H1 (cell line): Measurements from ENCODE around the gene PGAP3. TPM values are rescaled to one million over a fixed set of nuclear protein-coding genes. Genes with fewer than 3 reads are reported as not detected.
A peak's percentile ranks its signal among the peaks of the same experiment; 100 is the strongest.

Source experiments
- CTCF ChIA-PET: fragments of 300-600 bp; sonication (Branson Sonifier 250); formaldehyde crosslinking; loops from one replicate; lab custom pipeline; 2021; ENCODE audit not compliant: partially characterized antibody; lab: Charles Lee
- POLR2A ChIA-PET: fragments of 300-600 bp; sonication (Branson Sonifier 250); formaldehyde crosslinking; loops from one replicate; lab custom pipeline; 2021; ENCODE audit warnings: inconsistent platforms; ENCODE audit not compliant: partially characterized antibody; lab: Charles Lee
- DNase-seq, 2 experiments: peaks; one replicate each; pipeline versions ENCODE4 v3.0.0 to v3.0.0-alpha.2; 2010 to 2022; ENCODE audit warnings: low spot score in 2 of 2, low read depth in 1 of 2, mixed read lengths in 1 of 2
- FAIRE-seq: peaks from 2 replicates; lab custom pipeline; 2011; peaks lifted over from hg19 to GRCh38; lab: Jason Lieb, UNC
- H2AFZ ChIP-seq: 2 replicates; pipeline ENCODE4 v1.8.1; 2012; ENCODE audit warnings: low read length, inconsistent platforms
- H2AK5ac ChIP-seq: 2 replicates; pipeline ENCODE4 v1.6.1; 2013; ENCODE audit warnings: low read depth, low read length
- H2BK120ac ChIP-seq: replicated peaks from 2 replicates; pipeline ENCODE3; 2013; ENCODE audit warnings: low read depth, low read length, inconsistent platforms
- H2BK12ac ChIP-seq: 2 replicates; pipeline ENCODE4 v1.6.1; 2013; ENCODE audit warnings: low read depth, low read length
- H2BK15ac ChIP-seq: 2 replicates; pipeline ENCODE4 v1.6.1; 2013; ENCODE audit warnings: low read length
- H2BK20ac ChIP-seq: 2 replicates; pipeline ENCODE4 v1.6.1; 2013; ENCODE audit warnings: low read length
- H2BK5ac ChIP-seq: 2 replicates; pipeline ENCODE4 v1.6.1; 2013; ENCODE audit warnings: low read depth, low read length
- H3K14ac ChIP-seq: 2 replicates; pipeline ENCODE4 v1.6.1; 2013; ENCODE audit warnings: inconsistent platforms; ENCODE audit not compliant: insufficient read length
- H3K18ac ChIP-seq: 2 replicates; pipeline ENCODE4 v1.6.1; 2013; ENCODE audit warnings: low read length; ENCODE audit errors: extremely low read depth
- H3K23ac ChIP-seq: 2 replicates; pipeline ENCODE4 v1.6.1; 2013; ENCODE audit warnings: inconsistent platforms; ENCODE audit not compliant: insufficient read length
- H3K23me2 ChIP-seq: 2 replicates; pipeline ENCODE4 v1.6.1; 2013; ENCODE audit warnings: low read depth, low read length
- H3K27ac ChIP-seq: 2 replicates; pipeline ENCODE4 v1.6.1; 2011; ENCODE audit warnings: low read depth, low read length, inconsistent platforms
- H3K27me3 ChIP-seq, 4 experiments: replicated peaks in 1 of 4; 1 replicate in 1 of 4; 2 replicates in 3 of 4; pipeline versions ENCODE4 v1.6.1 to v1.8.1; 2011 to 2013; ENCODE audit warnings: low read length in 3 of 4, mild to moderate bottlenecking in 3 of 4, inconsistent platforms in 2 of 4, mixed read lengths in 2 of 4, moderate library complexity in 1 of 4; ENCODE audit not compliant: control insufficient read depth in 3 of 4, insufficient read depth in 3 of 4; ENCODE audit errors: extremely low read depth in 1 of 4
- H3K36me3 ChIP-seq, 4 experiments: 2 replicates each; pipeline versions ENCODE4 v1.6.1 to v1.8.1; 2011 to 2013; ENCODE audit warnings: mild to moderate bottlenecking in 4 of 4, low read length in 3 of 4, moderate library complexity in 2 of 4, control low read depth in 1 of 4, inconsistent platforms in 1 of 4; ENCODE audit not compliant: insufficient read depth in 4 of 4, control insufficient read depth in 2 of 4
- H3K4ac ChIP-seq: replicated peaks from 2 replicates; pipeline ENCODE3; 2013; ENCODE audit warnings: low read length, low read depth, mixed read lengths, inconsistent platforms; ENCODE audit not compliant: insufficient read length
- H3K4me1 ChIP-seq, 4 experiments: replicated peaks in 1 of 4; 1 replicate in 1 of 4; 2 replicates in 3 of 4; pipeline versions ENCODE4 v1.6.1 to v1.8.1; 2011 to 2013; ENCODE audit warnings: low read length in 3 of 4, inconsistent platforms in 2 of 4, mixed read lengths in 1 of 4; ENCODE audit not compliant: insufficient read depth in 4 of 4, control insufficient read depth in 3 of 4
- H3K4me2 ChIP-seq, 2 experiments: 2 replicates each; pipeline versions ENCODE4 v1.6.1 to v1.8.1; 2011 to 2013; ENCODE audit warnings: low read depth in 2 of 2, low read length in 2 of 2, control low read depth in 1 of 2, inconsistent platforms in 1 of 2, mild to moderate bottlenecking in 1 of 2; ENCODE audit not compliant: insufficient read depth in 1 of 2
- H3K4me3 ChIP-seq, 4 experiments: fragments of 200-600, 300-600 bp in 1 of 4; sonication (generic), shearing (Covaris generic), sonication (Bioruptor Twin) in 1 of 4; 2 replicates each; pipeline versions ENCODE4 v1.5.1 to v1.8.1; 2011 to 2016; ENCODE audit warnings: low read length in 4 of 4, low read depth in 3 of 4, control low read depth in 2 of 4, inconsistent platforms in 2 of 4, mild to moderate bottlenecking in 2 of 4, mixed read lengths in 1 of 4, moderate library complexity in 1 of 4; ENCODE audit not compliant: insufficient read depth in 2 of 4; ENCODE audit errors: extremely low read depth in 1 of 4
- H3K56ac ChIP-seq: replicated peaks from 2 replicates; pipeline ENCODE3; 2013; ENCODE audit warnings: low read depth, mild to moderate bottlenecking, mixed read lengths, low read length, inconsistent platforms; ENCODE audit not compliant: insufficient read length
- H3K79me1 ChIP-seq: 2 replicates; pipeline ENCODE4 v1.6.1; 2013; ENCODE audit warnings: low read depth, low read length, control low read depth
- H3K79me2 ChIP-seq, 2 experiments: 2 replicates each; pipeline versions ENCODE4 v1.6.1 to v1.8.1; 2012 to 2013; ENCODE audit warnings: low read length in 2 of 2, mild to moderate bottlenecking in 2 of 2, inconsistent platforms in 1 of 2; ENCODE audit not compliant: insufficient read depth in 2 of 2, control insufficient read depth in 1 of 2
- H3K9ac ChIP-seq, 4 experiments: replicated peaks in 1 of 4; 1 replicate in 1 of 4; 2 replicates in 3 of 4; pipeline versions ENCODE4 v1.6.1 to v1.8.1; 2011 to 2013; ENCODE audit warnings: low read depth in 3 of 4, low read length in 3 of 4, control low read depth in 2 of 4, mild to moderate bottlenecking in 2 of 4, moderate library complexity in 2 of 4, inconsistent platforms in 1 of 4; ENCODE audit errors: extremely low read depth in 1 of 4
- H3K9me3 ChIP-seq, 2 experiments: 2 replicates each; pipeline versions ENCODE4 v1.6.1 to v1.8.1; 2012 to 2013; ENCODE audit warnings: mild to moderate bottlenecking in 2 of 2, moderate library complexity in 2 of 2, control low read depth in 1 of 2, inconsistent platforms in 1 of 2, low read depth in 1 of 2, low read length in 1 of 2, mixed read lengths in 1 of 2; ENCODE audit not compliant: insufficient read depth in 2 of 2
- H4K20me1 ChIP-seq, 2 experiments: replicated peaks in 1 of 2; 2 replicates each; pipeline versions ENCODE3 to v1.8.1; 2011 to 2013; ENCODE audit warnings: inconsistent platforms in 2 of 2, low read length in 2 of 2, mild to moderate bottlenecking in 1 of 2; ENCODE audit not compliant: insufficient read depth in 2 of 2, control insufficient read depth in 1 of 2
- H4K5ac ChIP-seq: 2 replicates; pipeline ENCODE4 v1.6.1; 2013; ENCODE audit warnings: low read length, low read depth, mixed read lengths, inconsistent platforms; ENCODE audit not compliant: insufficient read length
- H4K8ac ChIP-seq: 2 replicates; pipeline ENCODE4 v1.8.0; 2013; ENCODE audit warnings: mild to moderate bottlenecking, moderate library complexity, low read length, inconsistent platforms; ENCODE audit not compliant: insufficient read depth; ENCODE audit errors: extremely low read depth
- H4K91ac ChIP-seq: replicated peaks from 2 replicates; pipeline ENCODE3; 2013; ENCODE audit warnings: low read length, mixed read lengths, inconsistent platforms; ENCODE audit not compliant: insufficient read length
- KDM4A ChIP-seq: IDR thresholded peaks from one replicate; pipeline ENCODE4 v1.7.1; 2012; ENCODE audit warnings: low read depth, mild to moderate bottlenecking, moderate library complexity, low read length, inconsistent platforms; ENCODE audit not compliant: severe bottlenecking
- POLR2A ChIP-seq, 2 experiments: IDR thresholded peaks; 1 replicate in 1 of 2; 2 replicates in 1 of 2; pipeline ENCODE4 v1.6.1; 2011; ENCODE audit warnings: low read depth in 2 of 2, low read length in 2 of 2, mild to moderate bottlenecking in 2 of 2; ENCODE audit errors: control extremely low read depth in 1 of 2
- SP4 ChIP-seq: IDR thresholded peaks from 2 replicates; pipeline ENCODE4 v1.6.1; 2012; ENCODE audit warnings: low read length, inconsistent platforms
- SRF ChIP-seq: IDR thresholded peaks from 2 replicates; pipeline ENCODE4 v1.6.1; 2011; ENCODE audit warnings: mild to moderate bottlenecking, low read depth, low read length, moderate library complexity
- SUZ12 ChIP-seq: fragments of 200-600 bp; sonication (generic); IDR thresholded peaks from 2 replicates; pipeline ENCODE4 v1.6.1; 2012; ENCODE audit warnings: mild to moderate bottlenecking, inconsistent platforms, low read length, moderate library complexity, mixed read lengths
- TBP ChIP-seq: IDR thresholded peaks from 2 replicates; pipeline ENCODE4 v1.6.1; 2011; ENCODE audit warnings: low read depth, low read length, improper control_type of control experiment
- WGBS, 2 experiments: shearing (Covaris generic) in 1 of 2; methylation state at CpG; one replicate each; pipeline versions ENCODE4 v1.1.6 to v1.1.7; 2013 to 2015; ENCODE audit warnings: low lambda C conversion rate in 2 of 2, mixed read lengths in 2 of 2, inconsistent platforms in 1 of 2, low coverage in 1 of 2, missing lambda C conversion rate in 1 of 2; ENCODE audit not compliant: insufficient replicate concordance in 2 of 2, insufficient coverage in 1 of 2, insufficient read length in 1 of 2; ENCODE audit errors: extremely low coverage in 1 of 2, missing lambda C conversion rate in 1 of 2; 5-methylcytosine and 5-hydroxymethylcytosine counted together
- polyA plus RNA-seq, 7 experiments: library from polyadenylated mRNA; depleted of rRNA in 3 of 7; stranded (reverse) in 5 of 7; unstranded in 2 of 7; fragments of >200 nt in 5 of 7; fragments of 200-250 nt in 2 of 7; gene quantifications; 1 replicate in 5 of 7; 2 replicates in 1 of 7; 4 replicates in 1 of 7; pipeline versions ENCODE4 v1.2.1 to v1.2.3, GENCODE V29; 2011 to 2013; ENCODE audit warnings: missing spikeins in 2 of 7, mixed read lengths in 2 of 7
- total RNA-seq: library from RNA; stranded (reverse); fragmentation: NEBNext Ultra II Directional; extraction: Animal tissue kit (Norgen Biotek cat#: 25700); gene quantifications from 2 replicates; pipeline ENCODE4 v1.2.1, GENCODE V29; 2021

The PGAP3 gene
- total and polyA plus RNA-seq, 2 of the 8 experiments (the other 6 are each of a cell fraction or from before 2014, with no cell fraction given): 21.0 to 30.7 TPM

DNA sequence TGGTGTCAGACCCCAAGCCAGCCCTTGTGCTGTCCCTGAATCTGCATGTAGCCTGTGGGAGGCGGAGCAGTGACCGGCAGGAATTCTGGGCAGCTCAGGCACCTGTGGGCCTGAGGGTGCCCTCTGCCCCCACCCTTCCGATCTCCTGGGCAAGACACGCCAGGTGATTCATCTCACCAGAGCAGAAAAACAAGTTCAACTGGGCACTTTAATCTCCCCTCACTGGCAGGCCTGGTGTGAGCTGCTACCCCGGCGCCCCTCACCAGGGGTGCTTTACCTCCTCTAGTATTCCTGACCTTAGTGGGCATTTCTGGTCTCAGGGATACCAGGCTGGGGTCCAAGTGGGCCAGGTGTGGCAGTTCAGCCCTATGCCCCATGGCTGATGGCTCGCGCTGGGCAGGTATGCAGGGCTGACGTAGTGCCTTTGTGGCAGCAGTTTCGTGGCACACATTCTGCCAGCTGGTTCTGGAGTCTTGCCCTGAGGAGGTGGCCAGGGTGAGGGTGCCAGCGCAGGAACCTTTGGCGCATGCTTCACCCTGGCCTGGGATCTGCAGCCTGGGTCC is 18.0 kb upstream of the PGAP3 start:
- H3K23me2 ChIP-seq: peaks cover 9% of the 10 kb centered on the region
- peak overlapping the region in 2 of 4 experiments; percentile 9 to 38; a peak in 3 of 7 replicates for H3K9ac ChIP-seq
- H3K79me2 ChIP-seq: peaks cover 38 to 91% of the 10 kb centered on the region in 2 experiments
- 0 out of 2 replicates have a peak overlapping the region, but pooled peaks have one; percentile 34 for H2BK20ac ChIP-seq
- peak overlapping the region; percentile 10 for H4K5ac ChIP-seq
- H3K4me3 ChIP-seq: peak overlapping the region in 1 of 4 experiments; percentile 26; a peak in 1 of 8 replicates
- H3K18ac ChIP-seq: peak overlapping the region; percentile 75; the same call in 1 of the 2 replicates
- no peak for FAIRE-seq
- H3K14ac ChIP-seq: no peak overlapping the region
- H2BK5ac ChIP-seq: peak overlapping the region; percentile 67
- H2BK15ac ChIP-seq: 0 out of 2 replicates have a peak overlapping the region, but pooled peaks have one; percentile 81
- CTCF ChIA-PET: interaction anchor here (0.8 to 52.4 kb wide), 7 partner anchors 10 to 72 kb away, joined by 3 to 1885 read pairs (median 7); partner anchors contain the start of genes MIEN1, PPP1R1B and STARD3
- DNase-seq: no peak
- H3K79me1 ChIP-seq: peaks cover 22% of the 10 kb centered on the region
- peaks cover 29 to 44% of the 10 kb centered on the region in 2 experiments for H4K20me1 ChIP-seq
- H3K4ac ChIP-seq: no peak overlapping the region
- H3K27me3 ChIP-seq: no peaks in the 10 kb centered on the region
- peak overlapping the region; percentile 75; the same call in 1 of the 2 replicates for H2BK12ac ChIP-seq
- no peak overlapping the region for H2AFZ ChIP-seq
- H3K36me3 ChIP-seq: peaks cover 18 to 43% (median 35%) of the 10 kb centered on the region in 4 experiments
- peak overlapping the region; percentile 63 to 88; a peak in 1 of 4 replicates for H3K4me2 ChIP-seq
- POLR2A ChIA-PET: interaction anchor here (0.9 to 38.1 kb wide), 9 partner anchors 9 to 255 kb away, joined by 3 to 708 read pairs (median 6); partner anchors contain the start of genes MED1, MIEN1, PGAP3 and PNMT
- no peaks in the 10 kb centered on the region for H3K9me3 ChIP-seq
- H4K8ac ChIP-seq: no peak overlapping the region; the same call in 1 of the 2 replicates
- no peak overlapping the region for H4K91ac ChIP-seq
- no peak overlapping the region for H2AK5ac ChIP-seq
- no peak overlapping the region for H3K23ac ChIP-seq
- WGBS, 2 experiments: 91% methylated on average over 9 of the region's 12 CpGs; no CpG with 5 or more reads in 1 of the 2 experiments
- H3K4me1 ChIP-seq: peaks cover 12 to 43% (median 26%) of the 10 kb centered on the region in 4 experiments
- no peak overlapping the region for H3K56ac ChIP-seq
- no peak overlapping the region for H2BK120ac ChIP-seq
- H3K27ac ChIP-seq: peak overlapping the region; percentile 72
- TF ChIP-seq SP4: no peak
- no peak for TF ChIP-seq KDM4A
- no peak for TF ChIP-seq SRF
- no peak for TF ChIP-seq TBP
- TF ChIP-seq POLR2A (IDR thresholded peaks at IDR 0.05; ENCODE audit: control extremely low read depth in 1 of 2, low read depth in 2 of 2, low read length in 2 of 2): no peak
- TF ChIP-seq SUZ12: no peak
